Upper lobe of left lung (tissue), 6 donors: ENCODE data around the gene STAC. TPM values are rescaled to one million over a fixed set of nuclear protein-coding genes. Genes with fewer than 3 reads are reported as not detected.
A peak's percentile ranks its signal among the peaks of the same experiment; 100 is the strongest.

Experiments used
- ATAC-seq, 2 donors: fragments of 200-7000 bp; cut with Tn5 transposase; one replicate each; pipeline ENCODE4 v1.9.1; 2022; ENCODE audit warnings: mild to moderate bottlenecking in 2 of 2, moderate library complexity in 2 of 2; ENCODE audit not compliant: low FRiP score in 2 of 2
- DNase-seq, 2 donors: peaks; one replicate each; pipeline ENCODE4 v3.0.0-alpha.2; 2019 to 2020
- H3K27ac ChIP-seq, 4 donors: fragments of 200-600 bp; sonication (generic); one replicate each; pipeline ENCODE4 v1.5.1; 2016 to 2019
- H3K27me3 ChIP-seq, 4 donors: fragments of 200-600 bp; sonication (generic); one replicate each; pipeline ENCODE4 v1.5.1; 2017 to 2019
- H3K36me3 ChIP-seq, 4 donors: fragments of 200-600 bp; sonication (generic); one replicate each; pipeline ENCODE4 v1.5.1; 2016 to 2019
- H3K4me1 ChIP-seq, 4 donors: fragments of 200-600 bp; sonication (generic); one replicate each; pipeline ENCODE4 v1.5.1; 2018 to 2019
- H3K4me3 ChIP-seq, 4 donors: fragments of 200-600 bp; sonication (generic); one replicate each; pipeline ENCODE4 v1.5.1; 2017 to 2019; ENCODE audit warnings: mild to moderate bottlenecking in 2 of 4, moderate library complexity in 1 of 4
- H3K9me3 ChIP-seq, 4 donors: fragments of 200-600 bp; sonication (generic); one replicate each; pipeline ENCODE4 v1.5.1; 2018 to 2019
- EP300 ChIP-seq, 4 donors: sonication (generic); formaldehyde crosslinking; IDR thresholded peaks; one replicate each; pipeline ENCODE4 v1.5.1; 2017; ENCODE audit warnings: antibody characterized with exemption in 4 of 4, control low read depth in 2 of 4
- POLR2A ChIP-seq, 4 donors: fragments of 450-650 bp; IDR thresholded peaks; one replicate each; pipeline ENCODE4 v1.5.1; 2016 to 2017; ENCODE audit warnings: antibody characterized with exemption in 4 of 4, mild to moderate bottlenecking in 2 of 4
- POLR2AphosphoS5 ChIP-seq, 2 donors: sonication (generic); formaldehyde crosslinking; IDR thresholded peaks; one replicate each; pipeline ENCODE4 v1.5.1; 2017; ENCODE audit warnings: antibody characterized with exemption in 2 of 2
- WGBS, 2 donors: methylation state at CpG; one replicate each; pipeline ENCODE4 v1.1.5; 2017 to 2018; 5-methylcytosine and 5-hydroxymethylcytosine counted together
- total RNA-seq, 6 donors: library from RNA; depleted of rRNA in 4 of 6; stranded (reverse); fragments of >200 nt in 4 of 6; gene quantifications; one replicate each; pipeline versions ENCODE4 v1.1.0 to v1.2.1, GENCODE V29; 2016 to 2021
- TF ChIP-seq, protein P1 (sequence below), 6 experiments: fragments of 450-650 bp in 4 of 6; fragments of 200-600 bp in 2 of 6; sonication (generic) in 2 of 6; IDR thresholded peaks; one replicate each; pipeline ENCODE4 v1.5.1; 2016 to 2019; ENCODE audit warnings: antibody characterized with exemption in 6 of 6
- donor health status: DM: no; HTN: no; CAD: no; lungs with moderate emphysema.
- donor health status: DM: no; HTN: yes; CAD: no; lungs with severe emphysema.

STAC gene
- total RNA-seq, 6 donors from 2014 or later, result 11.5 to 31.2 (median 23.5) TPM

- no peaks in the 10 kb centered on the region for H3K27me3 ChIP-seq
- H3K9me3 ChIP-seq, result no peaks in the 10 kb centered on the region
- no peaks in the 10 kb centered on the region for H3K36me3 ChIP-seq
- TF ChIP-seq, protein P1, sequence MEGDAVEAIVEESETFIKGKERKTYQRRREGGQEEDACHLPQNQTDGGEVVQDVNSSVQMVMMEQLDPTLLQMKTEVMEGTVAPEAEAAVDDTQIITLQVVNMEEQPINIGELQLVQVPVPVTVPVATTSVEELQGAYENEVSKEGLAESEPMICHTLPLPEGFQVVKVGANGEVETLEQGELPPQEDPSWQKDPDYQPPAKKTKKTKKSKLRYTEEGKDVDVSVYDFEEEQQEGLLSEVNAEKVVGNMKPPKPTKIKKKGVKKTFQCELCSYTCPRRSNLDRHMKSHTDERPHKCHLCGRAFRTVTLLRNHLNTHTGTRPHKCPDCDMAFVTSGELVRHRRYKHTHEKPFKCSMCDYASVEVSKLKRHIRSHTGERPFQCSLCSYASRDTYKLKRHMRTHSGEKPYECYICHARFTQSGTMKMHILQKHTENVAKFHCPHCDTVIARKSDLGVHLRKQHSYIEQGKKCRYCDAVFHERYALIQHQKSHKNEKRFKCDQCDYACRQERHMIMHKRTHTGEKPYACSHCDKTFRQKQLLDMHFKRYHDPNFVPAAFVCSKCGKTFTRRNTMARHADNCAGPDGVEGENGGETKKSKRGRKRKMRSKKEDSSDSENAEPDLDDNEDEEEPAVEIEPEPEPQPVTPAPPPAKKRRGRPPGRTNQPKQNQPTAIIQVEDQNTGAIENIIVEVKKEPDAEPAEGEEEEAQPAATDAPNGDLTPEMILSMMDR (IDR thresholded peaks at IDR 0.05), result peak in 1 of 6 experiments; percentile 20
- TF ChIP-seq POLR2A (IDR thresholded peaks at IDR 0.05), result no peak
- no peaks in the 10 kb centered on the region for H3K4me1 ChIP-seq
- no peak overlapping the region for H3K27ac ChIP-seq
- 71 to 75% methylated on average over 1 of the region's 1 CpG for WGBS, 2 donors
- ATAC-seq (peak in 1 of 2 donors; percentile 49), DNase-seq (no peak)
- H3K4me3 ChIP-seq, result no peak overlapping the region
Measured at GRCh38 chr3:36408146-36408545, 27.8 kb downstream of the STAC start.

DNA sequence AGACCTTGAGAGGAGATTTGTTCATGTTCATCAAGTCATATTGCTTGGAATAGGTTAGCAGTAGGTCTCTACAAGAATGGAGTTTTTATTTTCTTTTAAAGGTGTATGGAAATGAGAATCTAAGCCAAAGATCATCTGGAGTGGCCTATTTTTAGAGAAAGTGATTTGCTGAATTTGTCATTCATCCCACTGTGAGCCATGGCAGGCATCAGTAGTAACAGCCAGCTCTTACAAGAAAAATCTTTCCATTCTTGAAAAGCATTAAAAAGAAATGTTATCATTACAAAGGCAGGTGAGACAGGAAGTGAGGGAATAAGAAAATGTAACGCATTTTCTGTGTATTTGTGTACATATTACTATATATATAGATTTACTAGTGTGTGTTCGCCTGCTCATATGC is 29.6 kb downstream of the STAC start:
- Histone ChIP-seq H3K9me3 (peaks cover 0 to 3% (median 0%) of the 10 kb centered on the region in 4 donors), H3K4me3 (no peak overlapping the region), H3K4me1 (no peaks in the 10 kb centered on the region), H3K36me3 (no peaks in the 10 kb centered on the region), H3K27ac (no peak overlapping the region), H3K27me3 (no peaks in the 10 kb centered on the region)
- 86 to 93% methylated on average over 2 of the region's 2 CpGs for WGBS, 2 donors
- TF ChIP-seq, protein P1 (IDR thresholded peaks at IDR 0.05), result no peak
- TF ChIP-seq POLR2A (IDR thresholded peaks at IDR 0.05), result no peak
- TF ChIP-seq EP300 (IDR thresholded peaks at IDR 0.05), result no peak
- no peak for TF ChIP-seq POLR2AphosphoS5 (IDR thresholded peaks at IDR 0.05)
- DNase-seq (no peak), ATAC-seq (no peak)

DNA sequence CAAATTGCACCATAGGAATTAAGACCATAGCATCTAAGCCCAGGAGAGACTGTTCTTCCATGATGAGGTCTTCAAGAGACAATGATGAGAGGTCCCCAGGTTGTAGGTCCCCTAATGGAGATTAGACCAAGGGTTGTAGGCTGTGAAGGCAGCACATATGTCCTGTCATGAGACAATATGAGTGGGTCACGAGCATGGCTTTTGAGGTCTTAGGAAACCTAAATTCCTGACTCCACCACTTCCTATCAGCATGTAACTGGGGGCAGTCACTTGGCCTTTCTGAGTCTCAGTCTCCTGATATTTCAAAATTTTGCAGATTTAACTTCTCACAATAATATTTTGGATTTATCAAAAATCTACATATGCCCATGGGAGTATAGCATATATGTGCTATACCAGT is 31.3 kb downstream of the STAC start:
- DNase-seq, result no peak
- H3K9me3 ChIP-seq, result peaks cover 0 to 8% (median 0%) of the 10 kb centered on the region in 4 donors
- no peak overlapping the region for H3K4me3 ChIP-seq
- no peaks in the 10 kb centered on the region for H3K4me1 ChIP-seq
- H3K27me3 ChIP-seq, result no peaks in the 10 kb centered on the region
- no peak overlapping the region for H3K27ac ChIP-seq
- TF ChIP-seq EP300 (IDR thresholded peaks at IDR 0.05) (no peak), POLR2A (IDR thresholded peaks at IDR 0.05) (no peak), POLR2AphosphoS5 (IDR thresholded peaks at IDR 0.05) (no peak)
- TF ChIP-seq, protein P1 (IDR thresholded peaks at IDR 0.05), result no peak
- no peaks in the 10 kb centered on the region for H3K36me3 ChIP-seq
- WGBS, 2 donors, result 68 to 90% methylated on average over 1 of the region's 1 CpG
- peak in 1 of 2 donors; percentile 38 for ATAC-seq

- TF ChIP-seq, protein P1 (IDR thresholded peaks at IDR 0.05), result no peak
- TF ChIP-seq POLR2A (IDR thresholded peaks at IDR 0.05) (no peak), EP300 (IDR thresholded peaks at IDR 0.05) (no peak), POLR2AphosphoS5 (IDR thresholded peaks at IDR 0.05) (no peak)
- H3K4me1 ChIP-seq, result no peaks in the 10 kb centered on the region
- H3K27me3 ChIP-seq, result no peaks in the 10 kb centered on the region
- H3K4me3 ChIP-seq, result no peak overlapping the region
- WGBS, 2 donors, result 90 to 91% methylated on average over 1 of the region's 1 CpG
- H3K27ac ChIP-seq, result no peak overlapping the region
- ATAC-seq, result no peak
- DNase-seq, result no peak
- peaks cover 0 to 8% (median 0%) of the 10 kb centered on the region in 4 donors for H3K9me3 ChIP-seq
- no peaks in the 10 kb centered on the region for H3K36me3 ChIP-seq
Measured at GRCh38 chr3:36416599-36416998, 36.3 kb downstream of the STAC start.

GRCh38 chr3:36417237-36417636 is 36.9 kb downstream of the STAC start:
- 71 to 72% methylated on average over 2 of the region's 2 CpGs for WGBS, 2 donors
- DNase-seq (no peak), ATAC-seq (no peak)
- Histone ChIP-seq H3K9me3 (peaks cover 0 to 8% (median 0%) of the 10 kb centered on the region in 4 donors), H3K27me3 (no peaks in the 10 kb centered on the region), H3K4me1 (no peaks in the 10 kb centered on the region), H3K27ac (no peak overlapping the region), H3K4me3 (no peak overlapping the region), H3K36me3 (no peaks in the 10 kb centered on the region)
- TF ChIP-seq EP300 (IDR thresholded peaks at IDR 0.05) (no peak), POLR2A (IDR thresholded peaks at IDR 0.05) (no peak), POLR2AphosphoS5 (IDR thresholded peaks at IDR 0.05) (no peak)
- TF ChIP-seq, protein P1 (IDR thresholded peaks at IDR 0.05), result no peak
